ENCODE measurements around the gene LRRC59. TPM values are rescaled to one million over a fixed set of nuclear protein-coding genes. Genes with fewer than 3 reads are reported as not detected.
A peak's percentile ranks its signal among the peaks of the same experiment; 100 is the strongest.
"Not testable (repeated sequence)": the region's sequence is repeated elsewhere in the genome, so short reads cannot be mapped to it uniquely, and the experiment has no call there.

Gene LRRC59
- total RNA-seq, 1 donor: 181 TPM

DNA sequence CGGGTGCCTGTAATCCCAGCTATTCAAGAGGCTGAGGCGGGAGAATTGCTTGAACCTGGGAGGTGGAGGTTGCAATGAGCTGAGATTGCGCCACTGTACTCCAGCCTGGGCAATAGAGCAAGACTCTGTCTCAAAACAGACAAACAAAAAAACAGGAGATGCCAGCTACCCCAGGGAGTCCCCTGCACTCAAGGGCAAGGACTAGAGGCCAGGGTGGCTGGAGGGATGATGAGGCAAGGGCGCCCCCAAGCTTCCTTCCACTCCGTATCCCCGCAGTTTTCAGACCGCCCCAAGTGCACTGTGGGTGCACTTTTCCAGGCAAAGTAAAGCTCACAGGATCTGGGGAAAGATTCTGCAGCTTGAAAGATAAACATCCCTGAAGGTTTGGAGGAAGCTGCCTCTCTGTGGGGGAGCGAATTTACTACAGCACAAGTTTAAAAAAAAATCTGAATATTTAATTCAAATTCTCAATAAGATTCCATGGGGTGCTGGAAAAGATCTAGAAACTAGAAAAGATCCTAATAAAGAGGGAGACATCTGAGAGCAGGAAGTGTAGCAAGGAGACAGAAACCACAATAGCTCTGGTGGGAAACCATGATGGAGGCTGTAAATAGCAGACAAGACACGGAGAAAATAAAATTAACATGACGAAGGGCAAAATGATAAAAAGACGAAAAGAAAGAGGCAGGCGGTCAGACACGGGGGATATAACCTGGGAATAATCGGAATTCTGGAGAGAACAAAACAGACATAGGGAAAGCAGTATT is 63.8 kb downstream of the LRRC59 start:
- TF ChIP-seq, protein P1, sequence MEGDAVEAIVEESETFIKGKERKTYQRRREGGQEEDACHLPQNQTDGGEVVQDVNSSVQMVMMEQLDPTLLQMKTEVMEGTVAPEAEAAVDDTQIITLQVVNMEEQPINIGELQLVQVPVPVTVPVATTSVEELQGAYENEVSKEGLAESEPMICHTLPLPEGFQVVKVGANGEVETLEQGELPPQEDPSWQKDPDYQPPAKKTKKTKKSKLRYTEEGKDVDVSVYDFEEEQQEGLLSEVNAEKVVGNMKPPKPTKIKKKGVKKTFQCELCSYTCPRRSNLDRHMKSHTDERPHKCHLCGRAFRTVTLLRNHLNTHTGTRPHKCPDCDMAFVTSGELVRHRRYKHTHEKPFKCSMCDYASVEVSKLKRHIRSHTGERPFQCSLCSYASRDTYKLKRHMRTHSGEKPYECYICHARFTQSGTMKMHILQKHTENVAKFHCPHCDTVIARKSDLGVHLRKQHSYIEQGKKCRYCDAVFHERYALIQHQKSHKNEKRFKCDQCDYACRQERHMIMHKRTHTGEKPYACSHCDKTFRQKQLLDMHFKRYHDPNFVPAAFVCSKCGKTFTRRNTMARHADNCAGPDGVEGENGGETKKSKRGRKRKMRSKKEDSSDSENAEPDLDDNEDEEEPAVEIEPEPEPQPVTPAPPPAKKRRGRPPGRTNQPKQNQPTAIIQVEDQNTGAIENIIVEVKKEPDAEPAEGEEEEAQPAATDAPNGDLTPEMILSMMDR (IDR thresholded peaks at IDR 0.05; ENCODE audit: insufficient read depth, low read depth, low read length): peak; percentile 14
- not testable (repeated sequence) for H3K4me3 ChIP-seq (ENCODE audit: low read depth, low read length); DNase-seq (ENCODE audit: low read depth)

DNA sequence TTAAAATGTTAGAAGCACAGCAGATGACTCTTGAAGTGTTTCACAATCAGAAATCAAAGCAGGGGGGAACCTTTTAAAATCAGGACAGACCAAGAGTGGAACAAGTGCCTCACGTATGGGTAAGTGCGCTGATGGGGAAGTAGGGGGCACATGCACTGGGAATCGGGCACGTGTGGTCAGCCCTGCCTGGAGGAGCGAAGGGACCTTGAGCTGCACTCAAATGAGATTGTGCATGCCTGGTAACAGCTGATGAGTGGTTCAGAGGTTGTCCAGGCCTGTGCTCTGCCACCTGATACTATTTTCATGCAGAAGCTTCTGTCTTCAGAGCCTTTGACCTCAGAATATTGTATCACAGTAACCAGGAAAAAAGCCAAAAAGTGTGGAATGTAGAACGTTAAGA is 65.1 kb downstream of the LRRC59 start:
- no peak overlapping the region for H3K4me3 ChIP-seq (ENCODE audit: low read depth, low read length)
- DNase-seq (ENCODE audit: low read depth): no peak
- TF ChIP-seq, protein P1 (IDR thresholded peaks at IDR 0.05; ENCODE audit: insufficient read depth, low read depth, low read length): no peak

Small RNA genes within 50 kb of the gene (small RNA-seq; reads per million reads assigned to genes)
- gene RF00019: not detected

Other genes with a start within 250 kb of the LRRC59 start
- 38.7 and 47.1 TPM in 2 replicates for gene PPP1R9B, start 246.8 kb downstream of the LRRC59 start, total RNA-seq
- 0.32 TPM in 1 of 2 replicates, not detected in the other for gene SGCA, start 231.5 kb downstream of the LRRC59 start, total RNA-seq
- 2,749 and 5,894 TPM in 2 replicates for gene COL1A1, start 195.9 kb downstream of the LRRC59 start, total RNA-seq
- under 0.01 TPM in 1 of 2 replicates, not detected in the other for gene TMEM92, start 123.1 kb downstream of the LRRC59 start, total RNA-seq
- 53.5 and 60.5 TPM in 2 replicates for gene XYLT2, start 51.4 kb downstream of the LRRC59 start, total RNA-seq
- gene MRPL27, start 24.3 kb downstream of the LRRC59 start, total RNA-seq: 55.7 and 63.0 TPM in 2 replicates
- gene EME1, start 24.3 kb downstream of the LRRC59 start, total RNA-seq: 4.5 and 4.7 TPM in 2 replicates
- 18.1 and 20.3 TPM in 2 replicates for gene ACSF2, start 28.7 kb upstream of the LRRC59 start, total RNA-seq
- not detected in 2 replicates for gene CHAD, start 71.4 kb upstream of the LRRC59 start, total RNA-seq
- 16.8 and 25.4 TPM in 2 replicates for gene RSAD1, start 81.3 kb upstream of the LRRC59 start, total RNA-seq
- gene MYCBPAP, start 110.9 kb upstream of the LRRC59 start, total RNA-seq: 0.64 and 0.86 TPM in 2 replicates
- gene EPN3, start 135.2 kb upstream of the LRRC59 start, total RNA-seq: under 0.01 TPM in 1 of 2 replicates, not detected in the other
- 102 and 109 TPM in 2 replicates for gene SPATA20, start 149.7 kb upstream of the LRRC59 start, total RNA-seq
- under 0.01 and 0.43 TPM in 2 replicates for gene CACNA1G, start 163.2 kb upstream of the LRRC59 start, total RNA-seq
- gene ABCC3, start 237.4 kb upstream of the LRRC59 start, total RNA-seq: 14.5 and 39.3 TPM in 2 replicates

Measured in fibroblast of villous mesenchyme (primary cell).